Activated naive CD4-positive, alpha-beta T cell treated with anti-CD3 and anti-CD28 coated beads, Interleukin-2, amount 50 U/mL, for 16 hours (primary cell): ENCODE data around the gene GRM8.

Experiments used
- DNase-seq: peaks from one replicate; pipeline ENCODE4 v3.0.0-alpha.2; 2020

GRM8 gene

GRCh38 chr7:127252778-127253280 is at the start of gene GRM8:
Gene GRM8 (minus strand): TSS chr7:127252941.
- peak; percentile 23 for DNase-seq

- DNase-seq: no peak
These were observed 38.1 kb upstream of the GRM8 start for GRCh38 chr7:127290801-127291361.

GRCh38 chr7:127290116-127290655 is 37.4 kb upstream of the GRM8 start:
- no peak for DNase-seq

- no peak for DNase-seq
These were observed 34.4 kb upstream of the GRM8 start for GRCh38 chr7:127287133-127287532.

- DNase-seq: no peak
These were observed 17.4 kb upstream of the GRM8 start for GRCh38 chr7:127270093-127270492.

- DNase-seq: no peak
These were observed 13.3 kb upstream of the GRM8 start for GRCh38 chr7:127266047-127266446.

GRCh38 chr7:127264219-127264618 is 11.5 kb upstream of the GRM8 start:
- no peak for DNase-seq

GRCh38 chr7:127258111-127258510 is 5.4 kb upstream of the GRM8 start:
- no peak for DNase-seq

- DNase-seq: no peak
These were observed 4.3 kb upstream of the GRM8 start for GRCh38 chr7:127257086-127257485.

- DNase-seq: no peak
These were observed 3.4 kb upstream of the GRM8 start for GRCh38 chr7:127256041-127256725.

- no peak for DNase-seq
These were observed 1.5 kb upstream of the GRM8 start for GRCh38 chr7:127254163-127254684.

- peak; percentile 68 for DNase-seq
These were observed 781 bp upstream of the GRM8 start for GRCh38 chr7:127253281-127254162.

- DNase-seq: no peak
These were observed 396 bp downstream of the GRM8 start for GRCh38 chr7:127252377-127252713.

- DNase-seq: peak; percentile 33
These were observed 1.0 kb downstream of the GRM8 start for GRCh38 chr7:127251465-127252376.

- peak; percentile 12 for DNase-seq
These were observed 1.7 kb downstream of the GRM8 start for GRCh38 chr7:127251036-127251464.

- DNase-seq: no peak
These were observed 2.3 kb downstream of the GRM8 start for GRCh38 chr7:127250312-127251035.

- DNase-seq: no peak
These were observed 7.1 kb downstream of the GRM8 start for GRCh38 chr7:127245607-127246006.

- DNase-seq: no peak
These were observed 7.7 kb downstream of the GRM8 start for GRCh38 chr7:127245002-127245401.

- no peak for DNase-seq
These were observed 12.9 kb downstream of the GRM8 start for GRCh38 chr7:127239814-127240213.

- no peak for DNase-seq
These were observed 19.1 kb downstream of the GRM8 start for GRCh38 chr7:127233630-127234029.

GRCh38 chr7:127231415-127231814 is 21.3 kb downstream of the GRM8 start:
- DNase-seq: no peak
